ENCODE data around the gene POU4F1. TPM values are rescaled to one million over a fixed set of nuclear protein-coding genes. Genes with fewer than 3 reads are reported as not detected.

POU4F1 gene
- total and polyA plus RNA-seq, 2 donors (not counting 1 experiment from before 2014, with no cell fraction given) = 0.17 to 0.51 TPM

DNA sequence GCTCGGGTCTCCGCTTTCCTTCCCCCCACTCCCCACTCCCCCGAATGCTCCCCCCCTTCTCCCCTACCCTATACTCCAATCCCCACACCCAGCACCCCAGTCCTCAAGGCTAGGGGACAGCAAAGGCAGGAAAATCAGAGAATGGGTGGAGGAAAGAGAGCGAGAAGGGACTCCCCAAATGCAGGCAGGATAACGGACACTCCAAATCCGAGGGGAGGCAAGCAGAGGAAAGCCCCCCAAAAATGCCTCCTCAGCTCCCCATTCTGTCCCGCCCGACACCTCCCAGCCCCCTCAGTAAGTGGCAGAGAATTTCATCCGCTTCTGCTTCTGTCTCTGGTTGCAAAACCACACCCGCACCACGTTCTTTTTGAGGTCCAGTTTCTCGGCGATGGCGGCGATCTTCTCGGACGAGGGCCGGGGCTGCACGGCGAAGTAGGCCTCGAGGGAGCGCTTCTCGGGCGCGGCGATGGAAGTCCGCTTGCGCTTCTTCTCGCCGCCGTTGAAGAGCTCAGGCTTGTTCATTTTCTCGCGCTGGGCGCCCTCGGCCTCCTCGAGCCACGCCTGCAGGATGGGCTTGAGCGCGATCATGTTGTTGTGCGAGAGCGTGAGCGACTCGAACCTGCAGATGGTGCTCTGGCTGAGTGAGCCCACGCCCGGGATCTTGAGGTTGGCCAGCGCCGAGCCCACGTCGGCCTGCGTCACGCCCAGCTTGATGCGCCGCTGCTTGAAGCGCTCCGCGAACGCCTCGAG, 2.1 kb downstream of the POU4F1 start:
- 4% methylated on average over 53 of the region's 58 CpGs for whole genome bisulfite sequencing (ENCODE audit: insufficient coverage)
- H3K4me1 Mint-ChIP-seq = peaks cover 37% of the 10 kb centered on the region
- H3K79me2 ChIP-seq (ENCODE audit: control insufficient read depth, insufficient read depth, low read length) = no peaks in the 10 kb centered on the region
- peak; percentile 36 for ATAC-seq (ENCODE audit: low read depth)
- H3K27ac ChIP-seq (ENCODE audit: low read length in 2 of 2) = no peak overlapping the region
- H3K9me3 ChIP-seq (ENCODE audit: control extremely low read depth in 1 of 3, control insufficient read depth in 2 of 3, insufficient read depth in 1 of 3, low read length in 2 of 3) = peaks cover 11 to 48% (median 14%) of the 10 kb centered on the region in 3 donors
- peaks cover 9 to 87% (median 84%) of the 10 kb centered on the region in 4 experiments for H3K27me3 ChIP-seq (replicated peaks in 1 of 4; ENCODE audit: control extremely low read depth in 1 of 4, control insufficient read depth in 3 of 4, insufficient read depth in 4 of 4, low read length in 3 of 4)
- H3K27me3 Mint-ChIP-seq = peaks cover 77% of the 10 kb centered on the region
- peak overlapping the region; percentile 68 for H2AFZ ChIP-seq (ENCODE audit: insufficient read depth, low read depth, low read length, poor library complexity, severe bottlenecking)
- peak overlapping the region; percentile 81 for H3K4me2 ChIP-seq (replicated peaks; ENCODE audit: low read depth, low read length, poor library complexity, severe bottlenecking)
- no peak for TF ChIP-seq EZH2 (IDR thresholded peaks at IDR 0.05; ENCODE audit: borderline replicate concordance, insufficient read depth, low read depth, low read length, poor library complexity, severe bottlenecking)
- TF ChIP-seq, protein P1, sequence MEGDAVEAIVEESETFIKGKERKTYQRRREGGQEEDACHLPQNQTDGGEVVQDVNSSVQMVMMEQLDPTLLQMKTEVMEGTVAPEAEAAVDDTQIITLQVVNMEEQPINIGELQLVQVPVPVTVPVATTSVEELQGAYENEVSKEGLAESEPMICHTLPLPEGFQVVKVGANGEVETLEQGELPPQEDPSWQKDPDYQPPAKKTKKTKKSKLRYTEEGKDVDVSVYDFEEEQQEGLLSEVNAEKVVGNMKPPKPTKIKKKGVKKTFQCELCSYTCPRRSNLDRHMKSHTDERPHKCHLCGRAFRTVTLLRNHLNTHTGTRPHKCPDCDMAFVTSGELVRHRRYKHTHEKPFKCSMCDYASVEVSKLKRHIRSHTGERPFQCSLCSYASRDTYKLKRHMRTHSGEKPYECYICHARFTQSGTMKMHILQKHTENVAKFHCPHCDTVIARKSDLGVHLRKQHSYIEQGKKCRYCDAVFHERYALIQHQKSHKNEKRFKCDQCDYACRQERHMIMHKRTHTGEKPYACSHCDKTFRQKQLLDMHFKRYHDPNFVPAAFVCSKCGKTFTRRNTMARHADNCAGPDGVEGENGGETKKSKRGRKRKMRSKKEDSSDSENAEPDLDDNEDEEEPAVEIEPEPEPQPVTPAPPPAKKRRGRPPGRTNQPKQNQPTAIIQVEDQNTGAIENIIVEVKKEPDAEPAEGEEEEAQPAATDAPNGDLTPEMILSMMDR (IDR thresholded peaks at IDR 0.05) = no peak
- peak overlapping the region; percentile 1 to 45 (median 40) for H3K4me3 ChIP-seq (ENCODE audit: control extremely low read depth in 1 of 5, extremely low read depth in 1 of 5, insufficient read depth in 1 of 5, low read depth in 2 of 5, low read length in 4 of 5)
- H3K9ac ChIP-seq (ENCODE audit: low read length) = peak overlapping the region; percentile 53
- peaks cover 2% of the 10 kb centered on the region for H3K9me3 Mint-ChIP-seq (ENCODE audit: insufficient read depth)
- H3K27ac Mint-ChIP-seq = peak overlapping the region; percentile 37
- peaks cover 40 to 77% of the 10 kb centered on the region in 2 donors for H3K4me1 ChIP-seq (ENCODE audit: control insufficient read depth in 2 of 2, insufficient read depth in 2 of 2, low read length in 2 of 2)
- no peaks in the 10 kb centered on the region for H3K36me3 ChIP-seq (replicated peaks in 1 of 2; ENCODE audit: control extremely low read depth in 1 of 2, control insufficient read depth in 1 of 2, extremely low read depth in 1 of 2, insufficient read depth in 2 of 2, low read length in 1 of 2)
- DNase-seq = peak; percentile 70
- ChIA-PET POLR2A (no interaction called here), CTCF (no interaction called here)
- intact Hi-C loops (cut with micrococcal nuclease) = loop anchor here (5.0 to 10.0 kb wide), 2 partner anchors 791 to 906 kb away; partner anchors contain the start of gene SLAIN1
- H4K20me1 ChIP-seq (ENCODE audit: control insufficient read depth, insufficient read depth, low read length, poor library complexity, severe bottlenecking) = no peaks in the 10 kb centered on the region
- peak overlapping the region; percentile 74 for H3K4me3 Mint-ChIP-seq

DNA sequence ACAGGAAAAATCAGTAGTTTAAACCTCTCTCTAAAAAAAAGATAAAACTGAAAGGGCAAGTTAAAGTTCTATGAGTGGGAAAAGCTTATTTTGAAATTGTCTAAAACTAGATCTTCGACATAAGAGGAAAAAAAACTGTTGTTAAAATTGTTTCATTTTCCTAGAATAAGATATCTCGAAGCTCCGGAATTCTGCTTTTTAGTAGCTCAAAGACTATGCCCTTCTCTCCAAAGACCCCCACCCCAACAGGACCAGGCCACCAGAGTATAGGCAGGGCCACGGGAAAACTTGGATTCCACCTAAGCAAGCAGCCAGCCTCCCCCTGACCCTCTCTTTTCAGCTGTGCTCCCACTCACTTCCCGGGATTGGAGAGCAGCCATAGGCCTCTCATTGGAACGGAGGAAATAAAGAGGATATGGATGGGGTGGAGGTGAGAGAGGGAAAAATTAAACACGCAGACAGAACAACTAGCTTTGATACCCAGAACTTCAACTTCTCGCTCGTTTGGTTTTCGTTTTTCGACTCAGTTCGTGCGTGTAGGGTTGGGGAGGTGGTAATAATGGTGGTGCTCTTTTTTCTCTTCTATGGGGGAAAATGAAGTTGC, 3.0 kb downstream of the POU4F1 start:
- DNase-seq (peak; percentile 29), ATAC-seq (ENCODE audit: low read depth) (no peak)
- WGBS (ENCODE audit: insufficient coverage) = 12% methylated on average over 5 of the region's 13 CpGs
- no peak for TF ChIP-seq EZH2 (IDR thresholded peaks at IDR 0.05; ENCODE audit: borderline replicate concordance, insufficient read depth, low read depth, low read length, poor library complexity, severe bottlenecking)
- TF ChIP-seq, protein P1 (IDR thresholded peaks at IDR 0.05) = no peak
- H3K79me2 ChIP-seq (ENCODE audit: control insufficient read depth, insufficient read depth, low read length) = no peaks in the 10 kb centered on the region
- peaks cover 2% of the 10 kb centered on the region for H3K9me3 Mint-ChIP-seq (ENCODE audit: insufficient read depth)
- H3K9me3 ChIP-seq (ENCODE audit: control extremely low read depth in 1 of 3, control insufficient read depth in 2 of 3, insufficient read depth in 1 of 3, low read length in 2 of 3) = peaks cover 11 to 48% (median 14%) of the 10 kb centered on the region in 3 donors
- intact Hi-C loops (cut with micrococcal nuclease) = loop anchor here (5.0 to 10.0 kb wide), 2 partner anchors 792 to 906 kb away; partner anchors contain the start of gene SLAIN1
- H3K36me3 ChIP-seq (replicated peaks in 1 of 2; ENCODE audit: control extremely low read depth in 1 of 2, control insufficient read depth in 1 of 2, extremely low read depth in 1 of 2, insufficient read depth in 2 of 2, low read length in 1 of 2) = no peaks in the 10 kb centered on the region
- peaks cover 9 to 87% (median 83%) of the 10 kb centered on the region in 4 experiments for H3K27me3 ChIP-seq (replicated peaks in 1 of 4; ENCODE audit: control extremely low read depth in 1 of 4, control insufficient read depth in 3 of 4, insufficient read depth in 4 of 4, low read length in 3 of 4)
- H3K4me3 ChIP-seq (ENCODE audit: control extremely low read depth in 1 of 5, extremely low read depth in 1 of 5, insufficient read depth in 1 of 5, low read depth in 2 of 5, low read length in 4 of 5) = peak overlapping the region in 1 of 5 experiments; percentile 8
- ChIA-PET CTCF (no interaction called here), POLR2A (no interaction called here)
- H3K27ac ChIP-seq (ENCODE audit: low read length in 2 of 2) = no peak overlapping the region
- H3K9ac ChIP-seq (ENCODE audit: low read length) = no peak overlapping the region
- H3K27me3 Mint-ChIP-seq = peaks cover 72% of the 10 kb centered on the region
- peaks cover 44 to 77% of the 10 kb centered on the region in 2 donors for H3K4me1 ChIP-seq (ENCODE audit: control insufficient read depth in 2 of 2, insufficient read depth in 2 of 2, low read length in 2 of 2)
- H4K20me1 ChIP-seq (ENCODE audit: control insufficient read depth, insufficient read depth, low read length, poor library complexity, severe bottlenecking) = no peaks in the 10 kb centered on the region
- H3K27ac Mint-ChIP-seq = peak overlapping the region; percentile 46
- peak overlapping the region; percentile 74 for H3K4me3 Mint-ChIP-seq
- H3K4me2 ChIP-seq (replicated peaks; ENCODE audit: low read depth, low read length, poor library complexity, severe bottlenecking) = no peak overlapping the region
- H2AFZ ChIP-seq (ENCODE audit: insufficient read depth, low read depth, low read length, poor library complexity, severe bottlenecking) = no peak overlapping the region
- peaks cover 33% of the 10 kb centered on the region for H3K4me1 Mint-ChIP-seq

Measured in B cell (primary cell).